ENCODE results near the gene INAVA.

DNA sequence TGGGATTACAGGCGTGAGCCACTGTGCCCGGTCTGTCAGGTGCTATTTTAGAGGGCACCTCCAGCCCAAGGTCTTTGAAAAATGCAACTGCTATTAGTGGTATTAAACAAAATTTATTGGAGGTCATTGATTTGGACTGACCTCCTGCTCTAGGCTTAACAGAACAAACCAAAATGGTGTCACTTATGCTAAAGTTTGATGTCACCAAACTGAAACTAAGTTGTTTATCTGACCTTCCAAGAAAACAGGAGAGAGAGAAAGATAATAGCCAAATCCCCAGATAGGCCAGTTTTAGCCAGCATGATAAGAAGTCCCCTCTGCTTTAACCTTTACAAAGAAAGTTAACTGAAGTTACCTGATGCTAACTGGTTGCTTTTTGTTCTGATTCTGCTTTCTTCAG lies 8.1 kb upstream of the INAVA start:
- TF ChIP-seq, protein P1, sequence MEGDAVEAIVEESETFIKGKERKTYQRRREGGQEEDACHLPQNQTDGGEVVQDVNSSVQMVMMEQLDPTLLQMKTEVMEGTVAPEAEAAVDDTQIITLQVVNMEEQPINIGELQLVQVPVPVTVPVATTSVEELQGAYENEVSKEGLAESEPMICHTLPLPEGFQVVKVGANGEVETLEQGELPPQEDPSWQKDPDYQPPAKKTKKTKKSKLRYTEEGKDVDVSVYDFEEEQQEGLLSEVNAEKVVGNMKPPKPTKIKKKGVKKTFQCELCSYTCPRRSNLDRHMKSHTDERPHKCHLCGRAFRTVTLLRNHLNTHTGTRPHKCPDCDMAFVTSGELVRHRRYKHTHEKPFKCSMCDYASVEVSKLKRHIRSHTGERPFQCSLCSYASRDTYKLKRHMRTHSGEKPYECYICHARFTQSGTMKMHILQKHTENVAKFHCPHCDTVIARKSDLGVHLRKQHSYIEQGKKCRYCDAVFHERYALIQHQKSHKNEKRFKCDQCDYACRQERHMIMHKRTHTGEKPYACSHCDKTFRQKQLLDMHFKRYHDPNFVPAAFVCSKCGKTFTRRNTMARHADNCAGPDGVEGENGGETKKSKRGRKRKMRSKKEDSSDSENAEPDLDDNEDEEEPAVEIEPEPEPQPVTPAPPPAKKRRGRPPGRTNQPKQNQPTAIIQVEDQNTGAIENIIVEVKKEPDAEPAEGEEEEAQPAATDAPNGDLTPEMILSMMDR (conservative IDR thresholded peaks at IDR 0.05; ENCODE audit: low read length) = no peak
- no peak for TF ChIP-seq EZH2phosphoT487 (IDR thresholded peaks at IDR 0.05; ENCODE audit: borderline replicate concordance)
